Progenitor cell of endocrine pancreas (in vitro differentiated cells): ENCODE measurements around the gene KY. TPM values are rescaled to one million over a fixed set of nuclear protein-coding genes. Genes with fewer than 3 reads are reported as not detected.

Source experiments
- DNase-seq: peaks from one replicate; pipeline ENCODE4 v3.0.0; 2021; ENCODE audit warnings: low spot score; ENCODE audit not compliant: unreplicated experiment
- H3K27ac Mint-ChIP-seq: 2 replicates; pipeline ENCODE4 v1.8.0; 2021; ENCODE audit warnings: mild to moderate bottlenecking, moderate library complexity, mixed read lengths
- H3K27me3 Mint-ChIP-seq: 2 replicates; pipeline ENCODE4 v1.8.0; 2021; ENCODE audit warnings: mixed read lengths
- H3K36me3 Mint-ChIP-seq: 2 replicates; pipeline ENCODE4 v1.8.0; 2022; ENCODE audit warnings: mixed read lengths; ENCODE audit not compliant: insufficient read depth
- H3K4me1 Mint-ChIP-seq: 2 replicates; pipeline ENCODE4 v1.8.0; 2021; ENCODE audit warnings: low read depth, mixed read lengths
- H3K4me3 Mint-ChIP-seq: 2 replicates; pipeline ENCODE4 v1.8.0; 2021; ENCODE audit warnings: low read depth, mild to moderate bottlenecking, moderate library complexity, mixed read lengths
- H3K9me3 Mint-ChIP-seq: 2 replicates; pipeline ENCODE4 v1.8.0; 2021; ENCODE audit warnings: low read depth, mixed read lengths
- total RNA-seq: library from RNA; stranded (reverse); gene quantifications from 2 replicates; pipeline ENCODE4 v1.2.1, GENCODE V29; 2021
- TF ChIP-seq, protein P1 (sequence below): fragments of 200-600 bp; sonication (generic); IDR thresholded peaks from one replicate; pipeline ENCODE4 v1.5.0; 2021; ENCODE audit warnings: antibody characterized with exemption, mild to moderate bottlenecking; ENCODE audit not compliant: unreplicated experiment

The KY gene
- total RNA-seq, 1 donor from 2014 or later: not detected

DNA sequence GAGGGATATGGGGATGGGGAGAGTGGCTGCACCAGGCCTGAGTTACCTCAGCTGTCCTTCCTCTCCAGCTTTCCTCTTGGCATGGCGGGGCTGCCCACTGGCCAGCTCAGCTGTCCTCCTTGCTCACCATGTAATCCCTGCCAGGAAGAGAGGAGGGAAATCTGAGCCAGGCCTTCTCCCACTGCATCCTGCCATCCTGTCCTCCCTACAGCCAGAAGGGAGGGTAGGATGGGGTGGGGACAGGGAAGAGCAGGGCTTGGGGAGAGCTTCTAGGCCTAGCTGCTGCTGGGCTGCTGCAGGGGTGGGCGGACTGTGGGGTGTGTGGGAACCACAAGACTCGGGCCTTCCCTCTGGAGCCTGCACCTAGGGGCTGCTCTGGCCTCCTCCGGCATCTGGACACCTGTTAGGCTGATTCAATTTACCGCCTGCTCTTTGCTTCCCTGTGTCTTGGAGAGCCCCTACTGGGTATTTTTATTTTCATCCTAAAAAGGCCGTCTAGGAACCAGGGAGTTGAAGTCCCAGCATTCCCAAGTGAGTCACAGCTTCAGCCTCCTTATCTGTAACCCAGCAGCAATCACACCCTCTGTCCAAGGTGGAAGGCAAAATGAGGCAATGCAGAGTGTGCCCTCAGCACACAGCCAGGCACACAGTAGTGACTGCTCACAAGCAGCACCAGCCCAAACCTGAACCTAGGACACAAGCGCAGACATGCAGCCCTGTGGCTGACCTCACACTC lies 13.1 kb upstream of the KY start:
- no peak overlapping the region for H3K4me3 Mint-ChIP-seq
- no peak for DNase-seq
- no peaks in the 10 kb centered on the region for H3K4me1 Mint-ChIP-seq
- H3K9me3 Mint-ChIP-seq: no peaks in the 10 kb centered on the region
- TF ChIP-seq, protein P1, sequence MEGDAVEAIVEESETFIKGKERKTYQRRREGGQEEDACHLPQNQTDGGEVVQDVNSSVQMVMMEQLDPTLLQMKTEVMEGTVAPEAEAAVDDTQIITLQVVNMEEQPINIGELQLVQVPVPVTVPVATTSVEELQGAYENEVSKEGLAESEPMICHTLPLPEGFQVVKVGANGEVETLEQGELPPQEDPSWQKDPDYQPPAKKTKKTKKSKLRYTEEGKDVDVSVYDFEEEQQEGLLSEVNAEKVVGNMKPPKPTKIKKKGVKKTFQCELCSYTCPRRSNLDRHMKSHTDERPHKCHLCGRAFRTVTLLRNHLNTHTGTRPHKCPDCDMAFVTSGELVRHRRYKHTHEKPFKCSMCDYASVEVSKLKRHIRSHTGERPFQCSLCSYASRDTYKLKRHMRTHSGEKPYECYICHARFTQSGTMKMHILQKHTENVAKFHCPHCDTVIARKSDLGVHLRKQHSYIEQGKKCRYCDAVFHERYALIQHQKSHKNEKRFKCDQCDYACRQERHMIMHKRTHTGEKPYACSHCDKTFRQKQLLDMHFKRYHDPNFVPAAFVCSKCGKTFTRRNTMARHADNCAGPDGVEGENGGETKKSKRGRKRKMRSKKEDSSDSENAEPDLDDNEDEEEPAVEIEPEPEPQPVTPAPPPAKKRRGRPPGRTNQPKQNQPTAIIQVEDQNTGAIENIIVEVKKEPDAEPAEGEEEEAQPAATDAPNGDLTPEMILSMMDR: no peak
- H3K36me3 Mint-ChIP-seq: no peaks in the 10 kb centered on the region
- no peak overlapping the region for H3K27ac Mint-ChIP-seq
- H3K27me3 Mint-ChIP-seq: peaks cover 33% of the 10 kb centered on the region

DNA sequence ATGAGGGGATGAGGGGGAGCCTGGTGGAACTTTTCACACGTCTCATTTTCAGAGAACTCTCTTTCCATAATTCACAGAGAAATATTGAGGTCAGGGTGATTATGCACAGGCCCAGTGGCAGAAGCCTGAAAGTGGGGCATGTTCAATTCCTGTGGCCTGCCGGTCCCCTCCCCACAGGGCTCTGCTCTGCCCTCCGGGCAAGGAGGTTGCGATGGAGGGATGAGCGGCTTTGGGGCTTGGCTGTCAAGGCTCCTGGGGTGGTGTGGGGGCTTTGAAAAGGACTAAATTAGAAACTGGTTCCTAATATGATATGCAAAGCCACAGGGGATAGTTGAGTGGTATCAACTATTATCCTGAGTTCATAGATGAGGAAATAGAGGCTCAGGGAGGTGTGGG lies 9.2 kb upstream of the KY start:
- no peak for DNase-seq
- H3K4me1 Mint-ChIP-seq: no peaks in the 10 kb centered on the region
- H3K27me3 Mint-ChIP-seq: peaks cover 37% of the 10 kb centered on the region
- TF ChIP-seq, protein P1: no peak
- no peak overlapping the region for H3K4me3 Mint-ChIP-seq
- H3K9me3 Mint-ChIP-seq: no peaks in the 10 kb centered on the region
- no peak overlapping the region for H3K27ac Mint-ChIP-seq
- no peaks in the 10 kb centered on the region for H3K36me3 Mint-ChIP-seq

GRCh38 chr3:134659391-134660045 lies 8.7 kb upstream of the KY start:
- H3K4me1 Mint-ChIP-seq: no peaks in the 10 kb centered on the region
- TF ChIP-seq, protein P1: no peak
- no peaks in the 10 kb centered on the region for H3K36me3 Mint-ChIP-seq
- H3K27ac Mint-ChIP-seq: no peak overlapping the region
- H3K9me3 Mint-ChIP-seq: no peaks in the 10 kb centered on the region
- H3K4me3 Mint-ChIP-seq: no peak overlapping the region
- peaks cover 42% of the 10 kb centered on the region for H3K27me3 Mint-ChIP-seq
- DNase-seq: no peak

DNA sequence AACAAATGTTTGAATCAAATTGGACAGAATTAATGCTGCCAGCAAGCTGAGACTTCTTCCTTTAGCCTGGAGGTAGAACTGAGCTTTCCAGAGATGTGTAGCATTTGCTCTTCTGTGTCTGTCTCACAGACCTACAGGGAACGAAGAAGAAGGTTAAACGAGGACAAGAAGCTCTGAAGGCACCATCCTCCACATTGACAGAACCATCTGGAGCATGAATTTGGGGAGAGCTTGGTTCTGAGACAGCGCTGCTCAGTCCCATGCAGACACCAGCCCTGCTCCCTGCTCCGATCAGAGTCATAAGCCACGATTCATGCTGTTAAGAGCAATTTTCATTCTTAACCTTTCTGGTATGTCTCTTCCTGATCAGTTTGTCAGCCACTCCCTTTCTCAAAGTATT lies 7.7 kb upstream of the KY start:
- TF ChIP-seq, protein P1: no peak
- peaks cover 51% of the 10 kb centered on the region for H3K27me3 Mint-ChIP-seq
- H3K36me3 Mint-ChIP-seq: no peaks in the 10 kb centered on the region
- no peak for DNase-seq
- no peaks in the 10 kb centered on the region for H3K4me1 Mint-ChIP-seq
- no peak overlapping the region for H3K4me3 Mint-ChIP-seq
- no peak overlapping the region for H3K27ac Mint-ChIP-seq
- H3K9me3 Mint-ChIP-seq: no peaks in the 10 kb centered on the region

DNA sequence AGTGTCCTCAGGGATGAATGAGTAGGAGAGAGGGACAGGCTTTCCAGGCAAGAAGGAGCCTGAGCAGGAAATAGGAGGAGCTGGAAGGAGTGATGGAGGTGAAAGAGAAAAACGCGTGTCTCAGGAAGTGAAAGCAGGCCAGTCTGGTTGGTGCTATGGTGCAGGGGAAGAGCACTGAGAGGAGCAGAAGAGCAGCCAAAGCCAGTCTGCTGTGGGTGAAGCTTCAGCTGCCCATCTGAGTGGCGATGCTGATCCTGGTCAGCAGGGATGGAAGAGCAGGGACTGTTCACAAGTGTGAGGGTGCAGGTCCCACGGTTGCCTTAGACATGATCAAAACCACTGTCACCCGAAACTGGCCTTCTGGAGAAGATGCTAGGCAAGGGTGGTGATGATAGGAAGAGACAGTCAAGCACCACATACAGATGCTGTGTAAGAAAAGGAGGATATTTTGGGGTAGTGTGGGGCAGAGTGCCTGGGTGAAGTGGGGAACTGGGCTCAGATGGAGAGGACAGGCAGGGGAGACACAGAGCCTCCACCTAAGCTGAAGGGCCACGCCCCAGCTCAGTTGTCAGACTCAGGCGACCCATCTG lies 5.5 kb upstream of the KY start:
- Mint-ChIP-seq H3K4me1 (no peaks in the 10 kb centered on the region), H3K27ac (no peak overlapping the region), H3K4me3 (no peak overlapping the region), H3K27me3 (peaks cover 69% of the 10 kb centered on the region), H3K36me3 (no peaks in the 10 kb centered on the region), H3K9me3 (no peaks in the 10 kb centered on the region)
- TF ChIP-seq, protein P1: no peak
- no peak for DNase-seq
